Suprapubic skin (tissue), 4 donors: Measurements from ENCODE around the gene MIXL1.
"Not testable (repeated sequence)": the region's sequence is repeated elsewhere in the genome, so short reads cannot be mapped to it uniquely, and the experiment has no call there.

Experiments
- EP300 ChIP-seq: sonication (generic); formaldehyde crosslinking; IDR thresholded peaks from one replicate; pipeline ENCODE4 v1.6.1; 2017; ENCODE audit warnings: antibody characterized with exemption
- POLR2A ChIP-seq, 2 donors: fragments of 450-650 bp; IDR thresholded peaks; one replicate each; pipeline ENCODE4 v1.6.1; 2017; ENCODE audit warnings: antibody characterized with exemption in 2 of 2, mild to moderate bottlenecking in 2 of 2, moderate library complexity in 2 of 2
- POLR2AphosphoS5 ChIP-seq, 3 donors: sonication (generic); formaldehyde crosslinking; IDR thresholded peaks; one replicate each; pipeline ENCODE4 v1.6.1; 2017; ENCODE audit warnings: antibody characterized with exemption in 3 of 3
- TF ChIP-seq, protein P1 (sequence below), 2 donors: fragments of 200-600 bp in 1 of 2; fragments of 450-650 bp in 1 of 2; sonication (generic) in 1 of 2; IDR thresholded peaks; one replicate each; pipeline ENCODE4 v1.5.1; 2016 to 2019; ENCODE audit warnings: antibody characterized with exemption in 2 of 2, mild to moderate bottlenecking in 1 of 2, moderate library complexity in 1 of 2

DNA sequence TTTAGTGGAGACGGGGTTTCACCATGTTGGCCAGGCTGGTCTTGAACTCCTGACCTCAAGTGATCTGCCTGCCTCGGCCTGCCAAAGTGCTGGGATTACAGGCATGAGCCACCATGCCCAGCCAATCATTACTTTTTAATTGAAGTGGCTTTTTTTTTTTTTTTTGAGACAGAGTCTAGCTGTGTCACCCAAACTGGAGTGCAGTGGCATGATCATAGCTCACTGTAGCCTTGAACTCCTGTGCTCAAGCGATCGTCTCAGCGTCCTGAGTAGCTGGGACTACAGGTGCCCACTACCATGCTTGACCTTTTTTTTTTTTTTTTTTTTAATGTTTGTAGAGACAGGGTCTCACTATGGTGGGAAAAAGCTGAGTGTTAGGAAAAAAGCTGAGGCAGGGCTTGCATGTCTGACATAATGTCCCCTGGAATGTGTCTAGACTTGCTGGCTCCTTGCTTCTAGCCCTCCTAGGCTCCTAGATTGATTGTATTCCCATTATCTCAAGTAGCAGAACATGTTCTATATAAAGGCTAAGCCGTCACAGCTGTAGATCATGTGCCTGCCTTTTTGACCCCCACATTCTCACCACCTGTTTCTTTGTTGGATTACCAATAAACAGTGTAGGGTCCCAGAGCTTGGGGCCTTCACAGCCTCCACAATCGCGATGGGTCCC, 48.9 kb downstream of the MIXL1 start:
- TF ChIP-seq, protein P1, sequence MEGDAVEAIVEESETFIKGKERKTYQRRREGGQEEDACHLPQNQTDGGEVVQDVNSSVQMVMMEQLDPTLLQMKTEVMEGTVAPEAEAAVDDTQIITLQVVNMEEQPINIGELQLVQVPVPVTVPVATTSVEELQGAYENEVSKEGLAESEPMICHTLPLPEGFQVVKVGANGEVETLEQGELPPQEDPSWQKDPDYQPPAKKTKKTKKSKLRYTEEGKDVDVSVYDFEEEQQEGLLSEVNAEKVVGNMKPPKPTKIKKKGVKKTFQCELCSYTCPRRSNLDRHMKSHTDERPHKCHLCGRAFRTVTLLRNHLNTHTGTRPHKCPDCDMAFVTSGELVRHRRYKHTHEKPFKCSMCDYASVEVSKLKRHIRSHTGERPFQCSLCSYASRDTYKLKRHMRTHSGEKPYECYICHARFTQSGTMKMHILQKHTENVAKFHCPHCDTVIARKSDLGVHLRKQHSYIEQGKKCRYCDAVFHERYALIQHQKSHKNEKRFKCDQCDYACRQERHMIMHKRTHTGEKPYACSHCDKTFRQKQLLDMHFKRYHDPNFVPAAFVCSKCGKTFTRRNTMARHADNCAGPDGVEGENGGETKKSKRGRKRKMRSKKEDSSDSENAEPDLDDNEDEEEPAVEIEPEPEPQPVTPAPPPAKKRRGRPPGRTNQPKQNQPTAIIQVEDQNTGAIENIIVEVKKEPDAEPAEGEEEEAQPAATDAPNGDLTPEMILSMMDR (IDR thresholded peaks at IDR 0.05) = not testable (repeated sequence)
- not testable (repeated sequence) for TF ChIP-seq POLR2A (IDR thresholded peaks at IDR 0.05); EP300; POLR2AphosphoS5 (IDR thresholded peaks at IDR 0.05)
